H1 (cell line): Measurements from ENCODE around the gene SORBS1. TPM values are rescaled to one million over a fixed set of nuclear protein-coding genes. Genes with fewer than 3 reads are reported as not detected.

Experiments used
- CTCF ChIA-PET: fragments of 300-600 bp; sonication (Branson Sonifier 250); formaldehyde crosslinking; loops from one replicate; lab custom pipeline; 2021; ENCODE audit not compliant: partially characterized antibody; lab: Charles Lee
- POLR2A ChIA-PET: fragments of 300-600 bp; sonication (Branson Sonifier 250); formaldehyde crosslinking; loops from one replicate; lab custom pipeline; 2021; ENCODE audit warnings: inconsistent platforms; ENCODE audit not compliant: partially characterized antibody; lab: Charles Lee
- DNase-seq, 2 experiments: peaks; one replicate each; pipeline versions ENCODE4 v3.0.0 to v3.0.0-alpha.2; 2010 to 2022; ENCODE audit warnings: low spot score in 2 of 2, low read depth in 1 of 2, mixed read lengths in 1 of 2
- FAIRE-seq: peaks from 2 replicates; lab custom pipeline; 2011; peaks lifted over from hg19 to GRCh38; lab: Jason Lieb, UNC
- H2AFZ ChIP-seq: 2 replicates; pipeline ENCODE4 v1.8.1; 2012; ENCODE audit warnings: low read length, inconsistent platforms
- H2AK5ac ChIP-seq: 2 replicates; pipeline ENCODE4 v1.6.1; 2013; ENCODE audit warnings: low read depth, low read length
- H2BK120ac ChIP-seq: replicated peaks from 2 replicates; pipeline ENCODE3; 2013; ENCODE audit warnings: low read depth, low read length, inconsistent platforms
- H2BK12ac ChIP-seq: 2 replicates; pipeline ENCODE4 v1.6.1; 2013; ENCODE audit warnings: low read depth, low read length
- H2BK15ac ChIP-seq: 2 replicates; pipeline ENCODE4 v1.6.1; 2013; ENCODE audit warnings: low read length
- H2BK20ac ChIP-seq: 2 replicates; pipeline ENCODE4 v1.6.1; 2013; ENCODE audit warnings: low read length
- H2BK5ac ChIP-seq: 2 replicates; pipeline ENCODE4 v1.6.1; 2013; ENCODE audit warnings: low read depth, low read length
- H3K14ac ChIP-seq: 2 replicates; pipeline ENCODE4 v1.6.1; 2013; ENCODE audit warnings: inconsistent platforms; ENCODE audit not compliant: insufficient read length
- H3K18ac ChIP-seq: 2 replicates; pipeline ENCODE4 v1.6.1; 2013; ENCODE audit warnings: low read length; ENCODE audit errors: extremely low read depth
- H3K23ac ChIP-seq: 2 replicates; pipeline ENCODE4 v1.6.1; 2013; ENCODE audit warnings: inconsistent platforms; ENCODE audit not compliant: insufficient read length
- H3K23me2 ChIP-seq: 2 replicates; pipeline ENCODE4 v1.6.1; 2013; ENCODE audit warnings: low read depth, low read length
- H3K27ac ChIP-seq: 2 replicates; pipeline ENCODE4 v1.6.1; 2011; ENCODE audit warnings: low read depth, low read length, inconsistent platforms
- H3K27me3 ChIP-seq, 4 experiments: replicated peaks in 1 of 4; 1 replicate in 1 of 4; 2 replicates in 3 of 4; pipeline versions ENCODE4 v1.6.1 to v1.8.1; 2011 to 2013; ENCODE audit warnings: low read length in 3 of 4, mild to moderate bottlenecking in 3 of 4, inconsistent platforms in 2 of 4, mixed read lengths in 2 of 4, moderate library complexity in 1 of 4; ENCODE audit not compliant: control insufficient read depth in 3 of 4, insufficient read depth in 3 of 4; ENCODE audit errors: extremely low read depth in 1 of 4
- H3K36me3 ChIP-seq, 4 experiments: 2 replicates each; pipeline versions ENCODE4 v1.6.1 to v1.8.1; 2011 to 2013; ENCODE audit warnings: mild to moderate bottlenecking in 4 of 4, low read length in 3 of 4, moderate library complexity in 2 of 4, control low read depth in 1 of 4, inconsistent platforms in 1 of 4; ENCODE audit not compliant: insufficient read depth in 4 of 4, control insufficient read depth in 2 of 4
- H3K4ac ChIP-seq: replicated peaks from 2 replicates; pipeline ENCODE3; 2013; ENCODE audit warnings: low read length, low read depth, mixed read lengths, inconsistent platforms; ENCODE audit not compliant: insufficient read length
- H3K4me1 ChIP-seq, 4 experiments: replicated peaks in 1 of 4; 1 replicate in 1 of 4; 2 replicates in 3 of 4; pipeline versions ENCODE4 v1.6.1 to v1.8.1; 2011 to 2013; ENCODE audit warnings: low read length in 3 of 4, inconsistent platforms in 2 of 4, mixed read lengths in 1 of 4; ENCODE audit not compliant: insufficient read depth in 4 of 4, control insufficient read depth in 3 of 4
- H3K4me2 ChIP-seq, 2 experiments: 2 replicates each; pipeline versions ENCODE4 v1.6.1 to v1.8.1; 2011 to 2013; ENCODE audit warnings: low read depth in 2 of 2, low read length in 2 of 2, control low read depth in 1 of 2, inconsistent platforms in 1 of 2, mild to moderate bottlenecking in 1 of 2; ENCODE audit not compliant: insufficient read depth in 1 of 2
- H3K4me3 ChIP-seq, 4 experiments: fragments of 200-600, 300-600 bp in 1 of 4; sonication (generic), shearing (Covaris generic), sonication (Bioruptor Twin) in 1 of 4; 2 replicates each; pipeline versions ENCODE4 v1.5.1 to v1.8.1; 2011 to 2016; ENCODE audit warnings: low read length in 4 of 4, low read depth in 3 of 4, control low read depth in 2 of 4, inconsistent platforms in 2 of 4, mild to moderate bottlenecking in 2 of 4, mixed read lengths in 1 of 4, moderate library complexity in 1 of 4; ENCODE audit not compliant: insufficient read depth in 2 of 4; ENCODE audit errors: extremely low read depth in 1 of 4
- H3K56ac ChIP-seq: replicated peaks from 2 replicates; pipeline ENCODE3; 2013; ENCODE audit warnings: low read depth, mild to moderate bottlenecking, mixed read lengths, low read length, inconsistent platforms; ENCODE audit not compliant: insufficient read length
- H3K79me1 ChIP-seq: 2 replicates; pipeline ENCODE4 v1.6.1; 2013; ENCODE audit warnings: low read depth, low read length, control low read depth
- H3K79me2 ChIP-seq, 2 experiments: 2 replicates each; pipeline versions ENCODE4 v1.6.1 to v1.8.1; 2012 to 2013; ENCODE audit warnings: low read length in 2 of 2, mild to moderate bottlenecking in 2 of 2, inconsistent platforms in 1 of 2; ENCODE audit not compliant: insufficient read depth in 2 of 2, control insufficient read depth in 1 of 2
- H3K9ac ChIP-seq, 4 experiments: replicated peaks in 1 of 4; 1 replicate in 1 of 4; 2 replicates in 3 of 4; pipeline versions ENCODE4 v1.6.1 to v1.8.1; 2011 to 2013; ENCODE audit warnings: low read depth in 3 of 4, low read length in 3 of 4, control low read depth in 2 of 4, mild to moderate bottlenecking in 2 of 4, moderate library complexity in 2 of 4, inconsistent platforms in 1 of 4; ENCODE audit errors: extremely low read depth in 1 of 4
- H3K9me3 ChIP-seq, 2 experiments: 2 replicates each; pipeline versions ENCODE4 v1.6.1 to v1.8.1; 2012 to 2013; ENCODE audit warnings: mild to moderate bottlenecking in 2 of 2, moderate library complexity in 2 of 2, control low read depth in 1 of 2, inconsistent platforms in 1 of 2, low read depth in 1 of 2, low read length in 1 of 2, mixed read lengths in 1 of 2; ENCODE audit not compliant: insufficient read depth in 2 of 2
- H4K20me1 ChIP-seq, 2 experiments: replicated peaks in 1 of 2; 2 replicates each; pipeline versions ENCODE3 to v1.8.1; 2011 to 2013; ENCODE audit warnings: inconsistent platforms in 2 of 2, low read length in 2 of 2, mild to moderate bottlenecking in 1 of 2; ENCODE audit not compliant: insufficient read depth in 2 of 2, control insufficient read depth in 1 of 2
- H4K5ac ChIP-seq: 2 replicates; pipeline ENCODE4 v1.6.1; 2013; ENCODE audit warnings: low read length, low read depth, mixed read lengths, inconsistent platforms; ENCODE audit not compliant: insufficient read length
- H4K8ac ChIP-seq: 2 replicates; pipeline ENCODE4 v1.8.0; 2013; ENCODE audit warnings: mild to moderate bottlenecking, moderate library complexity, low read length, inconsistent platforms; ENCODE audit not compliant: insufficient read depth; ENCODE audit errors: extremely low read depth
- H4K91ac ChIP-seq: replicated peaks from 2 replicates; pipeline ENCODE3; 2013; ENCODE audit warnings: low read length, mixed read lengths, inconsistent platforms; ENCODE audit not compliant: insufficient read length
- ASH2L ChIP-seq: fragments of 200-600, 300-600 bp; sonication (generic); IDR thresholded peaks from one replicate; pipeline ENCODE4 v1.7.1; 2017; ENCODE audit warnings: low read length
- ATF3 ChIP-seq: IDR thresholded peaks from 2 replicates; pipeline ENCODE4 v1.6.1; 2011; ENCODE audit warnings: low read depth, mild to moderate bottlenecking, low read length; ENCODE audit not compliant: insufficient read depth
- E2F6 ChIP-seq: IDR thresholded peaks from 2 replicates; pipeline ENCODE4 v1.6.1; 2012; ENCODE audit warnings: inconsistent platforms
- EP300 ChIP-seq, 2 experiments: IDR thresholded peaks; 1 replicate in 1 of 2; 2 replicates in 1 of 2; pipeline ENCODE4 v1.6.1; 2011 to 2012; ENCODE audit warnings: low read depth in 2 of 2, low read length in 2 of 2, mild to moderate bottlenecking in 2 of 2, borderline replicate concordance in 1 of 2, inconsistent platforms in 1 of 2, moderate library complexity in 1 of 2
- HDAC2 ChIP-seq, 2 experiments: fragments of 300-600 bp in 1 of 2; sonication (generic) in 1 of 2; IDR thresholded peaks; 2 replicates each; pipeline ENCODE4 v1.6.1; 2011 to 2012; ENCODE audit warnings: low read depth in 2 of 2, low read length in 2 of 2, mild to moderate bottlenecking in 2 of 2, moderate library complexity in 2 of 2, borderline replicate concordance in 1 of 2, inconsistent platforms in 1 of 2
- KDM5A ChIP-seq: fragments of 200-600 bp; IDR thresholded peaks from 2 replicates; pipeline ENCODE4 v1.7.1; 2012; ENCODE audit warnings: mild to moderate bottlenecking, low read length, inconsistent platforms, mixed read lengths
- RAD21 ChIP-seq, 2 experiments: IDR thresholded peaks in 1 of 2; conservative IDR thresholded peaks in 1 of 2; 2 replicates each; pipeline ENCODE4 v1.6.1; 2011; ENCODE audit warnings: low read depth in 2 of 2, low read length in 2 of 2, improper control_type of control experiment in 1 of 2, inconsistent platforms in 1 of 2, mild to moderate bottlenecking in 1 of 2, moderate library complexity in 1 of 2
- SP4 ChIP-seq: IDR thresholded peaks from 2 replicates; pipeline ENCODE4 v1.6.1; 2012; ENCODE audit warnings: low read length, inconsistent platforms
- WGBS, 2 experiments: shearing (Covaris generic) in 1 of 2; methylation state at CpG; one replicate each; pipeline versions ENCODE4 v1.1.6 to v1.1.7; 2013 to 2015; ENCODE audit warnings: low lambda C conversion rate in 2 of 2, mixed read lengths in 2 of 2, inconsistent platforms in 1 of 2, low coverage in 1 of 2, missing lambda C conversion rate in 1 of 2; ENCODE audit not compliant: insufficient replicate concordance in 2 of 2, insufficient coverage in 1 of 2, insufficient read length in 1 of 2; ENCODE audit errors: extremely low coverage in 1 of 2, missing lambda C conversion rate in 1 of 2; 5-methylcytosine and 5-hydroxymethylcytosine counted together
- polyA plus RNA-seq, 7 experiments: library from polyadenylated mRNA; depleted of rRNA in 3 of 7; stranded (reverse) in 5 of 7; unstranded in 2 of 7; fragments of >200 nt in 5 of 7; fragments of 200-250 nt in 2 of 7; gene quantifications; 1 replicate in 5 of 7; 2 replicates in 1 of 7; 4 replicates in 1 of 7; pipeline versions ENCODE4 v1.2.1 to v1.2.3, GENCODE V29; 2011 to 2013; ENCODE audit warnings: missing spikeins in 2 of 7, mixed read lengths in 2 of 7
- total RNA-seq: library from RNA; stranded (reverse); fragmentation: NEBNext Ultra II Directional; extraction: Animal tissue kit (Norgen Biotek cat#: 25700); gene quantifications from 2 replicates; pipeline ENCODE4 v1.2.1, GENCODE V29; 2021
- TF ChIP-seq, protein P1 (sequence below): IDR thresholded peaks from 2 replicates; pipeline ENCODE4 v1.6.1; 2012; ENCODE audit warnings: inconsistent platforms

The SORBS1 gene
- total and polyA plus RNA-seq, 2 of the 8 experiments (the other 6 are each of a cell fraction or from before 2014, with no cell fraction given): 16.0 to 35.0 TPM

GRCh38 chr10:95262763-95263518 lies 298.2 kb downstream of the SORBS1 start:
- Histone ChIP-seq H3K56ac (no peak overlapping the region), H3K27ac (no peak overlapping the region), H3K9ac (no peak overlapping the region), H2BK120ac (no peak overlapping the region), H3K9me3 (no peaks in the 10 kb centered on the region), H2BK12ac (0 out of 2 replicates have a peak overlapping the region, but pooled peaks have one; percentile 10), H2BK5ac (peak overlapping the region; percentile 37; the same call in 1 of the 2 replicates), H3K4me2 (no peak overlapping the region), H4K8ac (no peak overlapping the region), H4K91ac (peak overlapping the region; percentile 61), H3K18ac (no peak overlapping the region; the same call in 1 of the 2 replicates), H4K5ac (no peak overlapping the region), H3K36me3 (peaks cover 8 to 81% (median 29%) of the 10 kb centered on the region in 4 experiments), H3K27me3 (no peaks in the 10 kb centered on the region), H3K4me1 (peaks cover 5 to 28% (median 15%) of the 10 kb centered on the region in 4 experiments), H3K4me3 (no peak overlapping the region), H3K79me1 (peaks cover 2% of the 10 kb centered on the region; the same call in 1 of the 2 replicates), H2BK15ac (peak overlapping the region; percentile 73), H2BK20ac (peak overlapping the region; percentile 21; the same call in 1 of the 2 replicates), H2AFZ (no peak overlapping the region), H3K23me2 (no peaks in the 10 kb centered on the region), H2AK5ac (peak overlapping the region; percentile 91; the same call in 1 of the 2 replicates), H4K20me1 (no peaks in the 10 kb centered on the region), H3K23ac (no peak overlapping the region), H3K79me2 (peaks cover 0 to 5% of the 10 kb centered on the region in 2 experiments; a peak in 1 of 4 replicates), H3K14ac (no peak overlapping the region), H3K4ac (no peak overlapping the region)
- peak in 1 of 2 experiments; percentile 27 for DNase-seq
- ChIA-PET POLR2A (interaction anchor here (1.8 kb wide), 1 partner anchor 32 kb away, joined by 5 read pairs; no protein-coding TSS in a partner anchor), CTCF (interaction anchor here (0.6 to 7.3 kb wide), 3 partner anchors 16 to 99 kb away, joined by 3 to 52 read pairs (median 6); no protein-coding TSS in a partner anchor)
- 78% methylated on average over 5 of the region's 5 CpGs; no CpG with 5 or more reads in 1 of the 2 experiments for WGBS, 2 experiments
- FAIRE-seq: no peak
- no peak for TF ChIP-seq ATF3
- no peak for TF ChIP-seq KDM5A
- no peak for TF ChIP-seq EP300 (IDR thresholded peaks at IDR 0.05; ENCODE audit: borderline replicate concordance in 1 of 2, low read depth in 2 of 2, low read length in 2 of 2)
- no peak for TF ChIP-seq HDAC2 (IDR thresholded peaks at IDR 0.05; ENCODE audit: borderline replicate concordance in 1 of 2, low read depth in 2 of 2, low read length in 2 of 2)
- TF ChIP-seq, protein P1, sequence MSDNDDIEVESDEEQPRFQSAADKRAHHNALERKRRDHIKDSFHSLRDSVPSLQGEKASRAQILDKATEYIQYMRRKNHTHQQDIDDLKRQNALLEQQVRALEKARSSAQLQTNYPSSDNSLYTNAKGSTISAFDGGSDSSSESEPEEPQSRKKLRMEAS: no peak
- TF ChIP-seq SP4: no peak
- TF ChIP-seq RAD21 (IDR thresholded peaks at IDR 0.05 in 1 of 2, conservative IDR thresholded peaks at IDR 0.05 in 1 of 2; ENCODE audit: low read depth in 2 of 2, low read length in 2 of 2): no peak
- TF ChIP-seq E2F6: no peak
- no peak for TF ChIP-seq ASH2L
